Skeletal muscle tissue (tissue), 4 donors: ENCODE results near the gene TSPAN5. TPM values are rescaled to one million over a fixed set of nuclear protein-coding genes. Genes with fewer than 3 reads are reported as not detected.

ENCODE experiments used
- H3K27ac ChIP-seq: one replicate; pipeline ENCODE4 v1.7.0; 2013; ENCODE audit warnings: mild to moderate bottlenecking, low read depth, low read length, inconsistent platforms
- H3K27me3 ChIP-seq, 3 donors: one replicate each; pipeline ENCODE4 v1.7.0; 2013; ENCODE audit warnings: low read length in 3 of 3; ENCODE audit not compliant: control insufficient read depth in 3 of 3, insufficient read depth in 3 of 3
- H3K36me3 ChIP-seq, 3 donors: one replicate each; pipeline ENCODE4 v1.7.0; 2013; ENCODE audit warnings: low read length in 3 of 3; ENCODE audit not compliant: control insufficient read depth in 3 of 3, insufficient read depth in 3 of 3
- H3K4me1 ChIP-seq, 3 donors: one replicate each; pipeline ENCODE4 v1.7.0; 2013; ENCODE audit warnings: low read length in 3 of 3, mild to moderate bottlenecking in 3 of 3; ENCODE audit not compliant: control insufficient read depth in 3 of 3, insufficient read depth in 3 of 3
- H3K4me3 ChIP-seq, 3 donors: one replicate each; pipeline ENCODE4 v1.7.0; 2013; ENCODE audit warnings: low read length in 3 of 3
- H3K9ac ChIP-seq, 3 donors: one replicate each; pipeline ENCODE4 v1.7.0; 2013; ENCODE audit warnings: low read length in 3 of 3, mild to moderate bottlenecking in 3 of 3, moderate library complexity in 2 of 3, low read depth in 1 of 3
- H3K9me3 ChIP-seq, 3 donors: one replicate each; pipeline ENCODE4 v1.7.0; 2013; ENCODE audit warnings: low read length in 3 of 3; ENCODE audit not compliant: control insufficient read depth in 3 of 3
- total RNA-seq: library from RNA; depleted of rRNA; stranded (reverse); fragments of >200 nt; gene quantifications from one replicate; pipeline ENCODE4 v1.2.3, GENCODE V29; 2014
- donor health status: Osteomylitis.

The TSPAN5 gene
- total RNA-seq, 1 donor from 2014 or later: 11.0 TPM

DNA sequence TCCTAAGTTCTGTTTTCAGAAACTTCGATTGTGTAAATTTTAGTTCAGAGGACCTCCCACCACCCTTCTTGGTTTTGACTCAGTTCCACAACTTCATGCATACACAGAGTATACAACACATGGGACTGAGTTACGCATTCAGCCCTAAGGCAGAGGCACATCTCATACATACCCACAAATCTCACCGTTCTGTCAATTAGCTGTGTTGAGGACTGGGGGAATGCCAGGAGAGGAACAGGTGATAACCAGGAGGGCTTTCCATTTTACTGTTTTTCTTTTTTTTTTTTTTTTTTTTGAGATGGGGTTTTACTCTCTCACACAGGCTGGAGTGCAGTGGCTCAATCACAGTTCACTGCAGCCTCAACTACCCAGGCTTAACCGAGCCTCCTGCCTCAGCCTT is 150.2 kb downstream of the TSPAN5 start:
- H3K27ac ChIP-seq: no peak overlapping the region
- no peaks in the 10 kb centered on the region for H3K4me1 ChIP-seq
- no peaks in the 10 kb centered on the region for H3K36me3 ChIP-seq
- no peak overlapping the region for H3K9ac ChIP-seq
- H3K9me3 ChIP-seq: no peaks in the 10 kb centered on the region
- H3K27me3 ChIP-seq: no peaks in the 10 kb centered on the region
- H3K4me3 ChIP-seq: no peak overlapping the region

DNA sequence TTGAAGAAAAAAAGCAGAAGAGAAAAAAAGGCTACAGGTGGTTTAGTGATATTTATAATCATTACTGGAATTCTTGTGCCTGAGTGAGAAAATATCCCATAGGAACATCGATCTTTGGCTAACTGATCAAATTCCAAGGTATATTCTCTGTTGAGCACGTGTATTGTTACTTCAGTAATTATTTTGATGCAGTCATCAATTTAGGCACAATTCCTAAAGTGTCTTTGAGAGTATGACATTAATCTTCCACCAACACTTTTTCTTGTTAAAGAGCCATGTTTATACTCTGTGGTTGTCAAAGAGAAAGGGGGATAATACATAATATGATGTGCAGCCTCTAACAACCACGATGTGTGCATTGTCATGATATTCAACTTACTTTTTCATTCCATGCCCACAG is 151.1 kb downstream of the TSPAN5 start:
- no peak overlapping the region for H3K9ac ChIP-seq
- no peak overlapping the region for H3K4me3 ChIP-seq
- no peaks in the 10 kb centered on the region for H3K4me1 ChIP-seq
- H3K27ac ChIP-seq: no peak overlapping the region
- H3K9me3 ChIP-seq: no peaks in the 10 kb centered on the region
- H3K36me3 ChIP-seq: no peaks in the 10 kb centered on the region
- H3K27me3 ChIP-seq: no peaks in the 10 kb centered on the region

DNA sequence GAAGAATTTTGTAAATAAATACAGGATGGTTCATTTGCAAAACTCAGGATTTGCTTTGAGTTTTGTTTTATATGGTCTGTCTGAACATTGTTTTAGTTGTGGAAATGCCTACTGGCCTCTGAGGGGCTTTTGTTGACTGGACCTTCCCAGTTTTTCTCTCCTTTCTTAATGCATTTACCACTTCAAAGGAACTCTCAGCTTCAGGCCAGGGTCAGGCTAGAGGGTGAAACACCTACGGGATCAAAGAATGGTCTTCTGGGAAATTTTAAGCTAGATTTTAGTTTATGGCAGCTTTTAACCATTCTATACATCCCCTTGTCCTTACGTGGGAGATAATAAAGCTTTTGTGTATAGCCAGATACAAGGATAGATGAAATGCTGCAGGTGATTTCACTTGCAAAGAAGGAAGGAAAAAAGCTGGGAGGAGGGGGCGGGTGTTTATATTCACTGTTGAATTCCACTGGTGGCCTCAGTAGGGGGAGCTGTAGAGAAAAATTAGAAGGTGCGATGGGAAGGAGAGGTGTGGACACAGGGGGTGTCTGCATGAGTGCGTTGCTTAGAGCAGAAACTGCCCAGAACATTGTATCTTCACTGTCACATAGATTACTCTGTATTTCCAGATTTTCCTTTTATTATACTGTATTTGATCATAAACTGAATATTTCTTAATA is 151.8 kb downstream of the TSPAN5 start:
- no peaks in the 10 kb centered on the region for H3K36me3 ChIP-seq
- no peaks in the 10 kb centered on the region for H3K4me1 ChIP-seq
- no peak overlapping the region for H3K27ac ChIP-seq
- H3K27me3 ChIP-seq: no peaks in the 10 kb centered on the region
- H3K9me3 ChIP-seq: no peaks in the 10 kb centered on the region
- no peak overlapping the region for H3K4me3 ChIP-seq
- no peak overlapping the region for H3K9ac ChIP-seq

DNA sequence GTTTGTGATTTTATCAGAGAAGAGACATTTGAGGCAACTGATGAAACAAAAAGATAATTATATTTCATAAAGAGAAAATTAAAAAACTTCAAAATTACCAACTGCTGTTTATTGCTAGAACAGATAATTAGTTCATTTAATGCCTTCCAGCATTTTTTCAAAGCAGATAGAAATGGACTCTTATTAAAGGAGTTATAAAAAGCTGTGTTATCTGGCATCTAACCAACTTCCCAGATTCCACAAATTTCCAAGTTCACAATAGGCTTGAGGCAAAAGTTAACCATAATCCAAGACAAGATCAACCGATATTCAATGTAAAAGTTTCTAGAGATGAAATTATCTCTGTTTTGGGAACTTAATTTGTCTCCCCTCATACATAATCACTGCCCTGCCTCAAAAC is 152.4 kb downstream of the TSPAN5 start:
- Histone ChIP-seq H3K9ac (no peak overlapping the region), H3K36me3 (no peaks in the 10 kb centered on the region), H3K27me3 (no peaks in the 10 kb centered on the region), H3K27ac (no peak overlapping the region), H3K4me1 (no peaks in the 10 kb centered on the region), H3K9me3 (no peaks in the 10 kb centered on the region), H3K4me3 (no peak overlapping the region)

DNA sequence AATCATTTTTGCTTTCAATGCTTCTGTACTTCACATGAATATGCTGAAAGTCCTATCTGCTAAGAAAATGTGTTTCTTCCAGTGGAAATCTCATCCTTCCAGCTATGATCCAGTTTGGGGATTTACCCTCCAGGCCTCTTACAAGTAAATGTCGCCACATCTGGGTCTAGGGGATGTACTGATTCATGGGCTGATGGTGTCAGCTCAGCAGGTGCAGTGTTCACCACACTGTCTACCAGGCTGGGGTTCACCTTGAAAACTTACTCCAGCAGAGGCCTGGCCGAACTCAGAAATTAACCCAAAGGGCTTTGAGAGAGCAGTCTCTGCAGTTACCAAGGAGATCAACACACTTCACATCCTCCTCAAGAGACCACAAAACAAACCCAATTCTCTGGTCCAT is 154.3 kb downstream of the TSPAN5 start:
- Histone ChIP-seq H3K4me1 (no peaks in the 10 kb centered on the region), H3K4me3 (no peak overlapping the region), H3K36me3 (no peaks in the 10 kb centered on the region), H3K27me3 (no peaks in the 10 kb centered on the region), H3K9ac (no peak overlapping the region), H3K9me3 (no peaks in the 10 kb centered on the region), H3K27ac (no peak overlapping the region)

DNA sequence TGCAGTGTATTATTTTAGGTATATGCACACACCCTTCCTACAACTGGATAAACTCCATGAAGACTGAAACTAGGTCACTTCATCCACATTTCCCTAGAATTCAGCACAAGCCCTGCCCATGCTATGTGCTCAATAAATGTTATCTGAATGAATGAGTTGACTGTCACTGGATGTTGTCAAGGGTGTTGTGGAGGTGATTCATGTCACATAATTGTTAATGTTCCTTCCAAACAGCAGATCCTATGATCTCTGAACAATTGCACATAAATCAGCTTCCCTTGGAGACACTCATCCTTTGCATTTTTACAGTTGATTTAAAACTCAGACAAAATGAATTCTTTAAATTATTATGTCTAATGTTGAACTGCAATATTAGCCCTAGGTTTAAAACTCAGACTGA is 154.7 kb downstream of the TSPAN5 start:
- Histone ChIP-seq H3K4me1 (no peaks in the 10 kb centered on the region), H3K27me3 (no peaks in the 10 kb centered on the region), H3K27ac (no peak overlapping the region), H3K9me3 (no peaks in the 10 kb centered on the region), H3K4me3 (no peak overlapping the region), H3K9ac (no peak overlapping the region), H3K36me3 (no peaks in the 10 kb centered on the region)

DNA sequence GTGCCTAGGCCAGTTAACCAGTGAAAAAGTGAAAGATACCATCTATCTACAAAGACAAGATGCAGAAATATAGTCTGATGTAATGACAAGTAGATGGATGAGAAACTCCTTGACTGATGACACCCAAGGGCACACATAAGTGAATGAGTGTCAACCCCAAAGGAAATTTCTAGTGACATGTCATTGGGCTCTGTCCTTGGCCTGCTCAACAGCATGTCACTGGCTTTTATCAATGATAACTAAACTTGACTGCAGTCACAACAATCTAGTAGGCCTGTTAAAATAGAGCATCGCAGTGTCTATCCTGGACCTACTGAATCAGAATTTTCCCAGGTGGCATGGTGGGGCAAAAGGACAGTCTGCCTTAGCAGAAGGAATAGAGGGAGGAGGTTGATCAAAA is 155.8 kb downstream of the TSPAN5 start:
- Histone ChIP-seq H3K27ac (no peak overlapping the region), H3K9ac (no peak overlapping the region), H3K4me1 (no peaks in the 10 kb centered on the region), H3K4me3 (no peak overlapping the region), H3K9me3 (no peaks in the 10 kb centered on the region), H3K36me3 (no peaks in the 10 kb centered on the region), H3K27me3 (no peaks in the 10 kb centered on the region)

DNA sequence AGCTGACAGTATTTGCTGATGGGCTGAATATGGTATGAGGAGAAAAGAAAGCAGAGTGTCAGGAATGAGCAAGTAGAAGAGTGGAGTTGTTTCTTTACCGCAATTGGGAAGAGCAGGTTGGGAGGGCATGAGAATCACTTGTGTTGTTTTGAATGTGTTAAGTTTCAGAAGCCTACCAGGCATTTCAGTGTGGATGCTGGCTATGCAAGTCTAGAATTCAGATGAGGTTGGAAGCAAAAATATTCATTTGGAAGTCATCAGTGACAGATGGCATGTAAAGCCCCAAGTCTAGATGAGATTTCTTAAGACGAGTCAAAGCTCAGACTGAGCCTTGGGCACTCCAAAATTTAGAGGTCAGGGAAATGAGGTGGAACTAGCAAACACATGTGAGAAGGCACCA is 156.4 kb downstream of the TSPAN5 start:
- Histone ChIP-seq H3K36me3 (no peaks in the 10 kb centered on the region), H3K9me3 (no peaks in the 10 kb centered on the region), H3K4me3 (no peak overlapping the region), H3K27ac (no peak overlapping the region), H3K9ac (no peak overlapping the region), H3K27me3 (no peaks in the 10 kb centered on the region), H3K4me1 (no peaks in the 10 kb centered on the region)

DNA sequence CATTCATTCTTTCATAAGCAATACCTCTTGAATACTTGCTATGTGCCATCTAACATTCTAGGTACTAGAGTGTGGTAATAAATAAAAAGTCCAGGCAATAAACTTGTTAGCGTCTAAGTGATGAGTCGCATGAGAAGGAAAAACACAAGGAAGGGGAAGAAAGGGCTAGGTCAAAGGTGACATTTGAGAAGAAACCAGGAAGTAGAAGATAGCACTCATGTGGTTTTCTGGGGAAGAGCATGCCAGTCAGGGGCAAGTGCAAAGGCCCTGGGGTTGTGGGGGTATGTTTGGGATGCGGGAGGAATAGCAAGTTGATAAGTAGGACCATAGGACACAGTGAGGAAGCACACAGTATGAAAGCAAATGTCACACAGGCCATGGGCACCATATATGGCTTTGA is 157.0 kb downstream of the TSPAN5 start:
- no peak overlapping the region for H3K9ac ChIP-seq
- no peaks in the 10 kb centered on the region for H3K9me3 ChIP-seq
- no peak overlapping the region for H3K4me3 ChIP-seq
- no peaks in the 10 kb centered on the region for H3K4me1 ChIP-seq
- H3K27me3 ChIP-seq: no peaks in the 10 kb centered on the region
- H3K27ac ChIP-seq: no peak overlapping the region
- H3K36me3 ChIP-seq: no peaks in the 10 kb centered on the region

DNA sequence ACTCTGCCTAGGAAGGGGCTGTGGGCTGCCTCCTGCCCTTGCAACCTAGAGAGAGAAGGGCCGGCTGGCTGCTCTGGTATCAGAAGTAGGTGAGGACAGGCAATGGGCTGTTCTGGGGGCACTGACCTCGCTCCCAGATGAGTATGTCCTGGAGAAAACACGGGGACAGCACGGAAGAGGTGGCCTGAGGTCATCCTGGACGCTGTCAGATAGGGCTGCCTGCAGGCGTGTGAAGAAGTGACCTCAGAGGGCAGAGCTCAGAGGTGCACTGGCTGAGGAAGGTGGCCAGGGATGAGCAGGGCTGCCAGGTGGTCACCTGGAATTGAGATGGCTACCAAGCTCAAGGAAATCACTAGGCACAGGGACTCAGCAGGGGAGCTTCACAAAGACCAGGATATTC is 159.6 kb downstream of the TSPAN5 start:
- H3K27me3 ChIP-seq: peaks cover 0 to 3% (median 0%) of the 10 kb centered on the region in 3 donors
- no peaks in the 10 kb centered on the region for H3K9me3 ChIP-seq
- H3K4me1 ChIP-seq: no peaks in the 10 kb centered on the region
- no peak overlapping the region for H3K9ac ChIP-seq
- no peak overlapping the region for H3K27ac ChIP-seq
- no peaks in the 10 kb centered on the region for H3K36me3 ChIP-seq
- H3K4me3 ChIP-seq: no peak overlapping the region
